GM23338 (cell line): ENCODE results near the gene EIF1AX. TPM values are rescaled to one million over a fixed set of nuclear protein-coding genes. Genes with fewer than 3 reads are reported as not detected.

Source experiments
- ATAC-seq: fragments of 200-7000 bp; cut with Tn5 transposase; 3 replicates; pipeline ENCODE4 v1.9.1; 2020
- DNase-seq: peaks from one replicate; pipeline ENCODE4 v3.0.0-alpha.2; 2015; ENCODE audit warnings: low spot score
- H2AFZ ChIP-seq: fragments of 200-600 bp; sonication (generic); 2 replicates; pipeline ENCODE4 v1.8.0; 2016; ENCODE audit warnings: antibody characterized with exemption, mild to moderate bottlenecking, moderate library complexity
- H3F3A ChIP-seq: fragments of 200-600 bp; sonication (generic); replicated peaks from 2 replicates; pipeline ENCODE4 v1.8.0; 2017; ENCODE audit warnings: antibody characterized with exemption, mixed run types, low read depth
- H3K27ac ChIP-seq: fragments of 200-600 bp; sonication (generic); 2 replicates; pipeline ENCODE4 v1.6.1; 2016; ENCODE audit warnings: low read depth
- H3K27me3 ChIP-seq: fragments of 200-600 bp; sonication (generic); 2 replicates; pipeline ENCODE4 v1.8.0; 2016; ENCODE audit warnings: mild to moderate bottlenecking, mixed run types, moderate library complexity; ENCODE audit not compliant: insufficient read depth
- H3K36me3 ChIP-seq: fragments of 200-600 bp; sonication (generic); 2 replicates; pipeline ENCODE4 v1.8.0; 2016; ENCODE audit warnings: mild to moderate bottlenecking; ENCODE audit not compliant: insufficient read depth
- H3K4me1 ChIP-seq: fragments of 200-600 bp; sonication (generic); 2 replicates; pipeline ENCODE4 v1.8.0; 2016; ENCODE audit warnings: mild to moderate bottlenecking, moderate library complexity; ENCODE audit not compliant: insufficient read depth
- H3K4me2 ChIP-seq: fragments of 200-600 bp; sonication (generic); 2 replicates; pipeline ENCODE4 v1.7.1; 2017; ENCODE audit warnings: mixed run types
- H3K4me3 ChIP-seq: fragments of 200-600 bp; sonication (generic); 2 replicates; pipeline ENCODE4 v1.6.1; 2016; ENCODE audit warnings: mixed run types
- H3K79me2 ChIP-seq: fragments of 200-600 bp; sonication (generic); replicated peaks from 2 replicates; pipeline ENCODE4 v1.8.0; 2017; ENCODE audit warnings: mild to moderate bottlenecking; ENCODE audit not compliant: insufficient read depth
- H3K9me2 ChIP-seq: fragments of 200-600 bp; sonication (generic); 2 replicates; pipeline ENCODE4 v1.8.0; 2017; ENCODE audit not compliant: insufficient read depth
- H4K20me1 ChIP-seq: fragments of 200-600 bp; sonication (generic); replicated peaks from 2 replicates; pipeline ENCODE4 v1.8.0; 2017; ENCODE audit warnings: mild to moderate bottlenecking; ENCODE audit not compliant: insufficient read depth
- H3K27ac Mint-ChIP-seq: 2 replicates; pipeline ENCODE4 v1.8.0; 2020; ENCODE audit warnings: inconsistent platforms, mild to moderate bottlenecking, moderate library complexity, mixed read lengths
- H3K27me3 Mint-ChIP-seq: 3 replicates; pipeline ENCODE4 v1.8.0; 2022; ENCODE audit warnings: low read depth, mild to moderate bottlenecking, moderate library complexity, mixed read lengths, inconsistent platforms; ENCODE audit not compliant: insufficient read depth, poor library complexity
- H3K36me3 Mint-ChIP-seq: 3 replicates; pipeline ENCODE4 v1.8.0; 2021; ENCODE audit warnings: low read depth, mild to moderate bottlenecking, inconsistent platforms, moderate library complexity, mixed read lengths
- H3K4me1 Mint-ChIP-seq: 3 replicates; pipeline ENCODE4 v1.8.0; 2020; ENCODE audit warnings: mild to moderate bottlenecking, inconsistent platforms, mixed read lengths
- H3K4me3 Mint-ChIP-seq: 3 replicates; pipeline ENCODE4 v1.8.0; 2021; ENCODE audit warnings: moderate library complexity, mild to moderate bottlenecking, inconsistent platforms, mixed read lengths
- H3K9me3 Mint-ChIP-seq: 3 replicates; pipeline ENCODE4 v1.8.0; 2020; ENCODE audit warnings: moderate library complexity, mild to moderate bottlenecking, inconsistent platforms, mixed read lengths
- CREB1 ChIP-seq: fragments of 250-450 bp; sonication (Bioruptor Pico); IDR thresholded peaks from 2 replicates; pipeline ENCODE4 v1.5.0; 2020; ENCODE audit warnings: low read depth, mild to moderate bottlenecking, moderate library complexity
- ETS1 ChIP-seq: IDR thresholded peaks from 2 replicates; pipeline ENCODE4 v1.6.1; 2016; ENCODE audit warnings: antibody characterized with exemption
- EZH2 ChIP-seq: fragments of 200-600 bp; sonication (generic); IDR thresholded peaks from one replicate; pipeline ENCODE4 v1.8.0; 2017; ENCODE audit warnings: antibody characterized with exemption, mild to moderate bottlenecking, low read depth; ENCODE audit not compliant: unreplicated experiment
- EZH2phosphoT487 ChIP-seq: fragments of 200-600 bp; sonication (generic); IDR thresholded peaks from one replicate; pipeline ENCODE4 v1.8.1; 2018; ENCODE audit warnings: antibody characterized with exemption; ENCODE audit not compliant: unreplicated experiment
- JUNB ChIP-seq: IDR thresholded peaks from one replicate; pipeline ENCODE4 v1.6.1; 2016; ENCODE audit warnings: antibody characterized with exemption; ENCODE audit not compliant: unreplicated experiment
- NANOG ChIP-seq: IDR thresholded peaks from 2 replicates; pipeline ENCODE4 v1.6.1; 2016; ENCODE audit warnings: antibody characterized with exemption, borderline replicate concordance
- POLR2AphosphoS5 ChIP-seq: IDR thresholded peaks from 2 replicates; pipeline ENCODE4 v1.6.1; 2016; ENCODE audit warnings: antibody characterized with exemption, low read depth
- REST ChIP-seq: IDR thresholded peaks from one replicate; pipeline ENCODE4 v1.6.1; 2018; ENCODE audit warnings: antibody characterized with exemption; ENCODE audit not compliant: unreplicated experiment
- STAT1 ChIP-seq: IDR thresholded peaks from one replicate; pipeline ENCODE4 v1.6.1; 2016; ENCODE audit warnings: antibody characterized with exemption; ENCODE audit not compliant: unreplicated experiment
- ZNF114 ChIP-seq: fragments of 250-450 bp; sonication (Bioruptor Pico); IDR thresholded peaks from 2 replicates; pipeline ENCODE4 v1.5.0; 2020; ENCODE audit warnings: mild to moderate bottlenecking, moderate library complexity
- ZNF331 ChIP-seq: fragments of 250-450 bp; sonication (Bioruptor Pico); IDR thresholded peaks from 2 replicates; pipeline ENCODE4 v1.5.0; 2020; ENCODE audit warnings: low read depth, mild to moderate bottlenecking, moderate library complexity
- polyA plus RNA-seq: library from polyadenylated mRNA; unstranded; fragments of >200 nt; fragmentation: Nextera tagmentation; extraction: Ambion mirVana; gene quantifications from 2 replicates; pipeline ENCODE4 v1.2.1, GENCODE V29; 2016
- total RNA-seq: library from RNA; depleted of rRNA; stranded (reverse); fragments of >200 nt; shearing (Covaris generic); gene quantifications from 2 replicates; pipeline ENCODE4 v1.2.3, GENCODE V29; 2014
- TF ChIP-seq, protein P1 (sequence below), 2 experiments: fragments of 200-600 bp in 1 of 2; sonication (generic) in 1 of 2; conservative IDR thresholded peaks; 2 replicates each; pipeline versions ENCODE4 v1.5.1 to v1.6.1; 2016 to 2017; ENCODE audit warnings: antibody characterized with exemption in 2 of 2, low read depth in 2 of 2, mild to moderate bottlenecking in 2 of 2, moderate library complexity in 1 of 2
- TF ChIP-seq, protein P2 (sequence below): fragments of 250-450 bp; sonication (Bioruptor Pico); IDR thresholded peaks from 2 replicates; pipeline ENCODE4 v1.5.0; 2020; ENCODE audit warnings: mild to moderate bottlenecking, moderate library complexity

Gene EIF1AX
- total and polyA plus RNA-seq, 2 experiments from 2014 or later, result 107 to 321 TPM

DNA sequence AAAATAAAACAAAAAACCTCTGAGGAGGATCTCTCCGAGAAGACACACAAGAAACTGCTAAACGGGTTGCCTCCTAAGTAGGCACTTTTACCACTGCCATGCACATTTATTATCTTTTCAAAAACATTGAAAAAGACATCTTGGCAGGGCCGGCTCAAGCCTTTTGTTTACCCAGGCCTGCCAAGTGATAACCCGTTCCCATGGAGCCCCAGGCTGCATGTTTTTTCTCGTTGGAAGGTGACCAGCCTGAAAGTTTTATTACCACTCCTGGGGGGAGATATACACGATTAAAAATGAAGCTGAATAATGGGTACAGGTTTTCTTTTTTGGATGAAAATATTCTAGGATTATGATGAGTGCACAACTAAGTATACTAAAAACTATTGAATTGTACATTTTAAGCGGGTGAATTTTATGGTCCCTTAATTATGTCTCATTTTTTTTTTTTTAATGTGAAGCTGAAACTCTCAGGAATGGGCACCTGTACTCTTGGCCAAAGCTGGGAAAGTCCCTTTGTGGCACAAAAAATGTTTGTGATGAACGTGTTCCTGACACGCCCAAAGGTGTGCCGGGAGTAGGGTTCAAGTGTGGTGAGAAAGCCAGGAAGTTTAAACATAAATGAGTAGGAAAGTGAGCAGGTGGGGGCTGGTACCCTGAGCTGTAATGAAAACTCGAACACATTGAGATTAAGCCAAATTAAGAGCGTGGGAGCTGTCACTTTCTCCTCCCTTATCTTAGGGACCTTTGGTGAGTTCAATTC is 23.4 kb downstream of the EIF1AX start:
- Mint-ChIP-seq H3K27ac (no peak overlapping the region), H3K27me3 (peaks cover 22% of the 10 kb centered on the region), H3K4me1 (peaks cover 9% of the 10 kb centered on the region; the same call in 2 of the 3 replicates), H3K36me3 (no peaks in the 10 kb centered on the region), H3K9me3 (no peaks in the 10 kb centered on the region), H3K4me3 (no peak overlapping the region)
- Histone ChIP-seq H3K36me3 (no peaks in the 10 kb centered on the region), H3K27me3 (peaks cover 34% of the 10 kb centered on the region), H3K27ac (no peak overlapping the region), H3K9me2 (no peaks in the 10 kb centered on the region), H3K4me2 (no peak overlapping the region), H3F3A (no peaks in the 10 kb centered on the region), H4K20me1 (no peaks in the 10 kb centered on the region), H2AFZ (no peak overlapping the region), H3K4me3 (no peak overlapping the region), H3K4me1 (no peaks in the 10 kb centered on the region), H3K79me2 (no peaks in the 10 kb centered on the region)
- DNase-seq (no peak), ATAC-seq (no peak)
- TF ChIP-seq JUNB, result no peak
- TF ChIP-seq ZNF114 (CRISPR knock-in tag), result no peak
- no peak for TF ChIP-seq CREB1 (CRISPR knock-in tag)
- no peak for TF ChIP-seq ZNF331 (CRISPR knock-in tag)
- TF ChIP-seq STAT1, result no peak
- TF ChIP-seq, protein P1, sequence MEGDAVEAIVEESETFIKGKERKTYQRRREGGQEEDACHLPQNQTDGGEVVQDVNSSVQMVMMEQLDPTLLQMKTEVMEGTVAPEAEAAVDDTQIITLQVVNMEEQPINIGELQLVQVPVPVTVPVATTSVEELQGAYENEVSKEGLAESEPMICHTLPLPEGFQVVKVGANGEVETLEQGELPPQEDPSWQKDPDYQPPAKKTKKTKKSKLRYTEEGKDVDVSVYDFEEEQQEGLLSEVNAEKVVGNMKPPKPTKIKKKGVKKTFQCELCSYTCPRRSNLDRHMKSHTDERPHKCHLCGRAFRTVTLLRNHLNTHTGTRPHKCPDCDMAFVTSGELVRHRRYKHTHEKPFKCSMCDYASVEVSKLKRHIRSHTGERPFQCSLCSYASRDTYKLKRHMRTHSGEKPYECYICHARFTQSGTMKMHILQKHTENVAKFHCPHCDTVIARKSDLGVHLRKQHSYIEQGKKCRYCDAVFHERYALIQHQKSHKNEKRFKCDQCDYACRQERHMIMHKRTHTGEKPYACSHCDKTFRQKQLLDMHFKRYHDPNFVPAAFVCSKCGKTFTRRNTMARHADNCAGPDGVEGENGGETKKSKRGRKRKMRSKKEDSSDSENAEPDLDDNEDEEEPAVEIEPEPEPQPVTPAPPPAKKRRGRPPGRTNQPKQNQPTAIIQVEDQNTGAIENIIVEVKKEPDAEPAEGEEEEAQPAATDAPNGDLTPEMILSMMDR (conservative IDR thresholded peaks at IDR 0.05; ENCODE audit: low read depth in 2 of 2), result no peak
- no peak for TF ChIP-seq POLR2AphosphoS5
- TF ChIP-seq, protein P2, sequence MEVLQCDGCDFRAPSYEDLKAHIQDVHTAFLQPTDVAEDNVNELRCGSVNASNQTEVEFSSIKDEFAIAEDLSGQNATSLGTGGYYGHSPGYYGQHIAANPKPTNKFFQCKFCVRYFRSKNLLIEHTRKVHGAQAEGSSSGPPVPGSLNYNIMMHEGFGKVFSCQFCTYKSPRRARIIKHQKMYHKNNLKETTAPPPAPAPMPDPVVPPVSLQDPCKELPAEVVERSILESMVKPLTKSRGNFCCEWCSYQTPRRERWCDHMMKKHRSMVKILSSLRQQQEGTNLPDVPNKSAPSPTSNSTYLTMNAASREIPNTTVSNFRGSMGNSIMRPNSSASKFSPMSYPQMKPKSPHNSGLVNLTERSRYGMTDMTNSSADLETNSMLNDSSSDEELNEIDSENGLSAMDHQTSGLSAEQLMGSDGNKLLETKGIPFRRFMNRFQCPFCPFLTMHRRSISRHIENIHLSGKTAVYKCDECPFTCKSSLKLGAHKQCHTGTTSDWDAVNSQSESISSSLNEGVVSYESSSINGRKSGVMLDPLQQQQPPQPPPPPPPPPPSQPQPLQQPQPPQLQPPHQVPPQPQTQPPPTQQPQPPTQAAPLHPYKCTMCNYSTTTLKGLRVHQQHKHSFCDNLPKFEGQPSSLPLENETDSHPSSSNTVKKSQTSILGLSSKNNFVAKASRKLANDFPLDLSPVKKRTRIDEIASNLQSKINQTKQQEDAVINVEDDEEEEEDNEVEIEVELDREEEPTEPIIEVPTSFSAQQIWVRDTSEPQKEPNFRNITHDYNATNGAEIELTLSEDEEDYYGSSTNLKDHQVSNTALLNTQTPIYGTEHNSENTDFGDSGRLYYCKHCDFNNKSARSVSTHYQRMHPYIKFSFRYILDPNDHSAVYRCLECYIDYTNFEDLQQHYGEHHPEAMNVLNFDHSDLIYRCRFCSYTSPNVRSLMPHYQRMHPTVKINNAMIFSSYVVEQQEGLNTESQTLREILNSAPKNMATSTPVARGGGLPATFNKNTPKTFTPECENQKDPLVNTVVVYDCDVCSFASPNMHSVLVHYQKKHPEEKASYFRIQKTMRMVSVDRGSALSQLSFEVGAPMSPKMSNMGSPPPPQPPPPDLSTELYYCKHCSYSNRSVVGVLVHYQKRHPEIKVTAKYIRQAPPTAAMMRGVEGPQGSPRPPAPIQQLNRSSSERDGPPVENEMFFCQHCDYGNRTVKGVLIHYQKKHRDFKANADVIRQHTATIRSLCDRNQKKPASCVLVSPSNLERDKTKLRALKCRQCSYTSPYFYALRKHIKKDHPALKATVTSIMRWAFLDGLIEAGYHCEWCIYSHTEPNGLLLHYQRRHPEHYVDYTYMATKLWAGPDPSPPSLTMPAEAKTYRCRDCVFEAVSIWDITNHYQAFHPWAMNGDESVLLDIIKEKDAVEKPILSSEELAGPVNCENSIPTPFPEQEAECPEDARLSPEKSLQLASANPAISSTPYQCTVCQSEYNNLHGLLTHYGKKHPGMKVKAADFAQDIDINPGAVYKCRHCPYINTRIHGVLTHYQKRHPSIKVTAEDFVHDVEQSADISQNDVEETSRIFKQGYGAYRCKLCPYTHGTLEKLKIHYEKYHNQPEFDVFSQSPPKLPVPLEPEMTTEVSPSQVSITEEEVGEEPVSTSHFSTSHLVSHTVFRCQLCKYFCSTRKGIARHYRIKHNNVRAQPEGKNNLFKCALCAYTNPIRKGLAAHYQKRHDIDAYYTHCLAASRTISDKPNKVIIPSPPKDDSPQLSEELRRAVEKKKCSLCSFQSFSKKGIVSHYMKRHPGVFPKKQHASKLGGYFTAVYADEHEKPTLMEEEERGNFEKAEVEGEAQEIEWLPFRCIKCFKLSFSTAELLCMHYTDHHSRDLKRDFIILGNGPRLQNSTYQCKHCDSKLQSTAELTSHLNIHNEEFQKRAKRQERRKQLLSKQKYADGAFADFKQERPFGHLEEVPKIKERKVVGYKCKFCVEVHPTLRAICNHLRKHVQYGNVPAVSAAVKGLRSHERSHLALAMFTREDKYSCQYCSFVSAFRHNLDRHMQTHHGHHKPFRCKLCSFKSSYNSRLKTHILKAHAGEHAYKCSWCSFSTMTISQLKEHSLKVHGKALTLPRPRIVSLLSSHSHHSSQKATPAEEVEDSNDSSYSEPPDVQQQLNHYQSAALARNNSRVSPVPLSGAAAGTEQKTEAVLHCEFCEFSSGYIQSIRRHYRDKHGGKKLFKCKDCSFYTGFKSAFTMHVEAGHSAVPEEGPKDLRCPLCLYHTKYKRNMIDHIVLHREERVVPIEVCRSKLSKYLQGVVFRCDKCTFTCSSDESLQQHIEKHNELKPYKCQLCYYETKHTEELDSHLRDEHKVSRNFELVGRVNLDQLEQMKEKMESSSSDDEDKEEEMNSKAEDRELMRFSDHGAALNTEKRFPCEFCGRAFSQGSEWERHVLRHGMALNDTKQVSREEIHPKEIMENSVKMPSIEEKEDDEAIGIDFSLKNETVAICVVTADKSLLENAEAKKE (CRISPR knock-in tag), result no peak
- TF ChIP-seq REST, result no peak
- no peak for TF ChIP-seq NANOG
- no peak for TF ChIP-seq ETS1
- TF ChIP-seq EZH2phosphoT487, result no peak
- no peak for TF ChIP-seq EZH2
